ENCODE results near the gene FEN1. TPM values are rescaled to one million over a fixed set of nuclear protein-coding genes. Genes with fewer than 3 reads are reported as not detected.

FEN1 gene
- total RNA-seq, 1 experiment from 2014 or later = 119 TPM

- Histone ChIP-seq H3K4me3 (ENCODE audit: insufficient read depth, low read depth, low read length) (no peak overlapping the region), H3K36me3 (replicated peaks; ENCODE audit: control insufficient read depth, insufficient read depth, low read length) (peaks cover 53% of the 10 kb centered on the region), H3K27me3 (ENCODE audit: control insufficient read depth, insufficient read depth, low read length) (no peaks in the 10 kb centered on the region)
- DNase-seq = no peak
Observed at GRCh38 chr11:61810671-61811175, 18.0 kb downstream of the FEN1 start.

GRCh38 chr11:61811831-61812230 is 19.1 kb downstream of the FEN1 start:
- H3K27me3 ChIP-seq (ENCODE audit: control insufficient read depth, insufficient read depth, low read length) = no peaks in the 10 kb centered on the region
- H3K4me3 ChIP-seq (ENCODE audit: insufficient read depth, low read depth, low read length) = no peak overlapping the region
- no peak for DNase-seq
- H3K36me3 ChIP-seq (replicated peaks; ENCODE audit: control insufficient read depth, insufficient read depth, low read length) = peaks cover 46% of the 10 kb centered on the region

DNA sequence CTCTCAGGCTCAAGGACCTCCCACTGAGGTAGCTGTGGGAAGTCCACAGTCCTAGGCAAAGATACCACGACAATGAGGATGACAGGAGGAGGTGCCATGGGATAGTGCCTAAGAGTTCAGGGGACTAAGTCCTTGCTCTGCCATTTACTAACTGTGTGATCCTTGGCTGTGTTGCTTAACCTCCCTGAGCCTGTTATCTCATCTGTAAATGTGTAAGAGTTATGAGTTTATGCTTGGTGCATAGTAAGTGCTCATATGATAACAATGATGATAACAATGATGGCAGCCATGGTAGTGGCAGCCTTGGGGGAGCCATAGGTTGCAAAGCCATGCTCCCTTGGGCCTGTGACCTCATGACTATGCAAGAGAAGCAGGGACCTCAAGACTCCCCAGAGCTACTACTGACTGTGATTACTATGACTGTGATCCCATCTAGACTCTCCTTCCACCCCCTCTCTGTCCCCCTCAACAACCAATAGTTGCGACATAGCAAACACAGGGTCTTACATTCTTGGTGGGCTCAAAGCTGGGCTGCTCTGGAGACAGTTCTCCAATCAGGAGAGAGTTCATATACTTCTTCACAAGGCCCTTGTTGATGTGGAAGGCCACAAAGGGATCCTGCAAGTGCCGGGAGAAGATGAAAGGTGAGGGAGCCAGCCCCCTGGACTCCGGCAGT is 20.2 kb downstream of the FEN1 start:
- Histone ChIP-seq H3K4me3 (ENCODE audit: insufficient read depth, low read depth, low read length) (no peak overlapping the region), H3K27me3 (ENCODE audit: control insufficient read depth, insufficient read depth, low read length) (no peaks in the 10 kb centered on the region), H3K36me3 (replicated peaks; ENCODE audit: control insufficient read depth, insufficient read depth, low read length) (peaks cover 42% of the 10 kb centered on the region)
- DNase-seq = no peak

DNA sequence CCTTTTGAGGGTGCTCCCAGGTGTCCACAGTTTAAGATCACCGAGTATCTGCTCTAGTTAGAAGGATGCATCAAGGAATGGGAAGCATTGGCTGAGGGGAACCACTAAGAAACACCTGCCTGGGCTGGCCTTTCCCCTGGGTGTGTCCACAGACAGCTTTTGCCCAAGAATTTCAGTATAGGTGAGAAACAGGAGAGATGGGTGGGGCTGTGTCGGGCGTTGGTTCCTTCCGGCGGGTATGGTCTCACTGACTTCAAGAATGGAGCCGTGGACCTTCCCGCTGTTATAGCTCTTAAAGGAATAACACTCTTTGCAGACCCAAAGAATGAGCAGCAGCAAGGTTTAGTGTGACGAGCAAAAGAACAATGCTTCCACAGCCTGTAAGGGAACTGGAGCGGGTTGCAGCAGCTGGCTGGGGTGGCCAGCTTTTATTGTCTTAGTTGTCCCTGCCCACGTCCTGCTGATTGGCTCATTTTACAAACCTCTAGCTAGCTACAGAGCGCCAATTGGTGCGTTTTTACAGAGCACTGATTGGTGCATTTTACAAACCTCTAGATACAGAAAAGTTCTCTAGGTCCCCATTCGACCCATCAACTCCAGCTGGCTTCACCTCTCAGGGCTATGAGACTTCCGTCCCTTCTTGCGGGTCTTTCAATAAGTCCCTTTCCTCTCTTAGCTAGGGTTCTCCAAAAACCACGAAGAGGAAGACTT is 21.7 kb downstream of the FEN1 start:
- H3K4me3 ChIP-seq (ENCODE audit: insufficient read depth, low read depth, low read length) = peak overlapping the region; percentile 41
- peaks cover 34% of the 10 kb centered on the region for H3K36me3 ChIP-seq (replicated peaks; ENCODE audit: control insufficient read depth, insufficient read depth, low read length)
- H3K27me3 ChIP-seq (ENCODE audit: control insufficient read depth, insufficient read depth, low read length) = no peaks in the 10 kb centered on the region
- DNase-seq = peak; percentile 55

GRCh38 chr11:61814958-61815789 is 22.5 kb downstream of the FEN1 start:
- DNase-seq = peak; percentile 99
- H3K36me3 ChIP-seq (replicated peaks; ENCODE audit: control insufficient read depth, insufficient read depth, low read length) = peaks cover 26% of the 10 kb centered on the region
- no peaks in the 10 kb centered on the region for H3K27me3 ChIP-seq (ENCODE audit: control insufficient read depth, insufficient read depth, low read length)
- H3K4me3 ChIP-seq (ENCODE audit: insufficient read depth, low read depth, low read length) = peak overlapping the region; percentile 99

- Histone ChIP-seq H3K27me3 (ENCODE audit: control insufficient read depth, insufficient read depth, low read length) (no peaks in the 10 kb centered on the region), H3K4me3 (ENCODE audit: insufficient read depth, low read depth, low read length) (peak overlapping the region; percentile 99), H3K36me3 (replicated peaks; ENCODE audit: control insufficient read depth, insufficient read depth, low read length) (peaks cover 18% of the 10 kb centered on the region)
- DNase-seq = peak; percentile 90
Observed at GRCh38 chr11:61815790-61816735, 23.4 kb downstream of the FEN1 start.

DNA sequence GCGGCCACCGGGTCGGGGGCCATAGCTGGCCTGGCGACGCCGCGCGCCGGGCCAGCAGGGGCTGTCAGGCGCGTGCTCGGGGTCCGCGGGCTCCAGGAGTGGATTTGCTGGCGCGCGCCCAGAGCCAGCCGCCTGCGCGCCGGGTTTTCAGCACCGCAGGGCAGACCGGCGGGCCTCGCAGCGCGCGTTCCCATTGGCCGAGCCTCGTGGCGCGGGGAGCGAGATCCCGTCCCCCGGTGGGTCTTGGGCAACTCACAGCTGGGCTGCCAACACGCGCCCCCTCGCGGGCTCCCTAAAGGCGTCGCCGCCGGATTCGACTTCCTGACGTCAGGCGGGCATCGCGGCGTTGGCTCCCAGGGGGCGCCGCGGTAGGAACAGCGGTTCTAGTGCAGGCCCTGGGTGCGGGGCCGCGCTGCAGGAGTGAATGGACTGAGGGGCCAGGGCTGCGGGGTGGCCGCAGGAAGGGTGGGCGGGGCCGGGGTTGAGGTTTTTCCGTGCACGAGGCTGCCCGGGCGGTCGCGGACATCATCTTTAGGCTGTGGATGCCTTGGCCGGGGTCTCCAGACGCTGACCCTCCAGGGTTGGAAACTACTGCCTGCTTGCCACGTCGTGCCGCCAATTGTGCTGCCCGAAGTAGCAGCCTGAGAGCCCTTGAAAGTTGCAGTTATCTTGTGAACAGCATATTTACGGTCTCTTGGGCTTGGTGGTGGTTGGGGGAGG is 24.2 kb downstream of the FEN1 start, which contains the start of gene FADS1:
Gene FADS1 (minus strand): TSS at position 268 of the 720 bp plus-strand sequence. CDS start 74 bp downstream, at position 194.
- Histone ChIP-seq H3K36me3 (replicated peaks; ENCODE audit: control insufficient read depth, insufficient read depth, low read length) (peaks cover 14% of the 10 kb centered on the region), H3K4me3 (ENCODE audit: insufficient read depth, low read depth, low read length) (peak within 1 kb of the TSS; percentile 99), H3K27me3 (ENCODE audit: control insufficient read depth, insufficient read depth, low read length) (no peaks in the 10 kb centered on the region)
- DNase-seq = peak; percentile 97

DNA sequence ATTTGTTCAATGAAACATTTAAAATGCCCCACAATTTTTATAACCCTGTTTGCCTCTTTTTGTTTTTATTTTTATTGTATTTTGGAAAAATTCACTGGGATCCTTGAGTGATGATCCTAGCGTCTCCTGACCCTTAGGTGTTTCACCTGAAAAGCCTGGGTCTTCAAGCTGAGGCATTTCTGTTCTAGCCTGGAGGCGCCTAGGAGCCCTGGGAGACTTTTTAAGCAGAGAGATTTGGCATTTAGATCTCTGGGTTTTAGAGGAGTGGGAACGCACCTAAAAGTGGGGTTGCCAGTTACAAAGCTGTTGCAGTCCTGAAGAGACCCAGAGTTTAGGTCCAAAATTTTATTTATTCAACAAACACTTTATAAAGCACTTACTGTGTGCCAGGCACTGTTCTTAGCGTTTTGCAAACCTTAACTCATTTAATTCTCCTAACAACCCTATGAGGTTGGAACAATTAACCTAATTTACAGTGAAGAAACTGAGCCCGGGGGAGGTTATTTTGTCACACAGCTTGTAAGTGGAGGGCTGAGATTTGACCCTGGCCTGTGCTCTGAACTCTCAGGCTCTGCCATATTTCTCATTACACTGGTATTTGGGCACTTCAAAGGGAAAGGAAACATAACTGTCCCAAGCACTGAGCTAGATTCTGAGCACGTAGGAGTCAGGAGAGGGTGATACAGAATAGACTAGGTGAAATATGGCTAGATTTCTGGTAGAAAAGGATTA is 24.9 kb downstream of the FEN1 start:
- peak; percentile 60 for DNase-seq
- Histone ChIP-seq H3K4me3 (ENCODE audit: insufficient read depth, low read depth, low read length) (peak overlapping the region; percentile 99), H3K36me3 (replicated peaks; ENCODE audit: control insufficient read depth, insufficient read depth, low read length) (peaks cover 7% of the 10 kb centered on the region), H3K27me3 (ENCODE audit: control insufficient read depth, insufficient read depth, low read length) (no peaks in the 10 kb centered on the region)

- Histone ChIP-seq H3K27me3 (ENCODE audit: control insufficient read depth, insufficient read depth, low read length) (no peaks in the 10 kb centered on the region), H3K36me3 (replicated peaks; ENCODE audit: control insufficient read depth, insufficient read depth, low read length) (peaks cover 2% of the 10 kb centered on the region; the same call in 1 of the 2 replicates), H3K4me3 (ENCODE audit: insufficient read depth, low read depth, low read length) (no peak overlapping the region)
- no peak for DNase-seq
Observed at GRCh38 chr11:61820174-61820573, 27.5 kb downstream of the FEN1 start.

DNA sequence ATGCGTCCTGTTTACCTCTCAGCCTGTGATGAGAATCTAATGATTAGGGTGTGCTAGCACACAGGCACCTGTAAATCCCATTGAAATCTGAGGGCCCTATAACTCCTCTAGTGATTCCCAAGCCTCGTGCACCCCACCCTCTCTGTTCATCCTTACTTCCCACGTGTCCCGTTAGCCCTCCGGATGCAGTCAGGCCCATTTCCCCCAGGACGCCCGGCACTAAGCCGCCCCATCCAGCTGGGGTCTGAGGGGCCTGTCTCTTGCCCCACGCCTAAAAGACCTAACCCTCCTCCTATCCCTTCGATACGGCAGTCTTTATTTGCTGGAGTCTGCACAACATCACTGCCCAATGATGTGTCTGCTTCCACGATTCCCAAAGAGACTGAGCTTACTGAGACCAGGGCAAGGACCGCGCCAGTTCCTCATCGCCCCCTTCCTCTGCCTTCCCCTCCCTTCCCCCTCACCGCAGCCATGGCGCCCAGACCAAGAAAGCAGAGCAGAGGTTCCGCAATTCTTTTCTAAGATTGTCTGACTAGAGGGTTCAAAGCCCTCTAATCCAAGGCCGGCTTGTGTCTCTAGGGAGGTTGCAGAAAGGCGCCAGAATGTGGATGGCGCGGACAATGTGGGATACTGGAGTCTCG is 34.3 kb downstream of the FEN1 start:
- DNase-seq = no peak
- peaks cover 8% of the 10 kb centered on the region for H3K36me3 ChIP-seq (replicated peaks; ENCODE audit: control insufficient read depth, insufficient read depth, low read length)
- H3K4me3 ChIP-seq (ENCODE audit: insufficient read depth, low read depth, low read length) = peak overlapping the region; percentile 97

GRCh38 chr11:61827571-61828378 is 35.1 kb downstream of the FEN1 start, which contains the start of gene FADS2:
TSS of gene FADS2 (plus strand) at chr11:61828300. CDS start at chr11:61828391, 91 bp downstream.
- peak; percentile 96 for DNase-seq
- Histone ChIP-seq H3K27me3 (ENCODE audit: control insufficient read depth, insufficient read depth, low read length) (no peaks in the 10 kb centered on the region), H3K36me3 (replicated peaks; ENCODE audit: control insufficient read depth, insufficient read depth, low read length) (peaks cover 15% of the 10 kb centered on the region), H3K4me3 (ENCODE audit: insufficient read depth, low read depth, low read length) (peak within 1 kb of the TSS; percentile 97)

More for the DNA sequence above, 34.3 kb downstream of the FEN1 start:
- H3K27me3 ChIP-seq (ENCODE audit: control insufficient read depth, insufficient read depth, low read length) = no peaks in the 10 kb centered on the region

- H3K36me3 ChIP-seq (replicated peaks; ENCODE audit: control insufficient read depth, insufficient read depth, low read length) = peaks cover 13% of the 10 kb centered on the region
- peak overlapping the region; percentile 97 for H3K4me3 ChIP-seq (ENCODE audit: insufficient read depth, low read depth, low read length)
- DNase-seq = no peak
- no peaks in the 10 kb centered on the region for H3K27me3 ChIP-seq (ENCODE audit: control insufficient read depth, insufficient read depth, low read length)
Observed at GRCh38 chr11:61828379-61828628, 35.6 kb downstream of the FEN1 start.
